Retinal pigment epithelial cell (primary cell): ENCODE results near the gene KLHL11.

ENCODE experiments used
- DNase-seq: peaks from one replicate; pipeline ENCODE4 v3.0.0-alpha.2; 2010; ENCODE audit warnings: low read depth
- H3K4me3 ChIP-seq: 2 replicates; pipeline ENCODE4 v1.5.1; 2011; ENCODE audit warnings: mild to moderate bottlenecking, low read length, control low read depth, moderate library complexity
- TF ChIP-seq, protein P1 (sequence below): conservative IDR thresholded peaks from 2 replicates; pipeline ENCODE4 v1.5.1; 2011; ENCODE audit warnings: low read depth, low read length, control low read depth, inconsistent platforms

KLHL11 gene

DNA sequence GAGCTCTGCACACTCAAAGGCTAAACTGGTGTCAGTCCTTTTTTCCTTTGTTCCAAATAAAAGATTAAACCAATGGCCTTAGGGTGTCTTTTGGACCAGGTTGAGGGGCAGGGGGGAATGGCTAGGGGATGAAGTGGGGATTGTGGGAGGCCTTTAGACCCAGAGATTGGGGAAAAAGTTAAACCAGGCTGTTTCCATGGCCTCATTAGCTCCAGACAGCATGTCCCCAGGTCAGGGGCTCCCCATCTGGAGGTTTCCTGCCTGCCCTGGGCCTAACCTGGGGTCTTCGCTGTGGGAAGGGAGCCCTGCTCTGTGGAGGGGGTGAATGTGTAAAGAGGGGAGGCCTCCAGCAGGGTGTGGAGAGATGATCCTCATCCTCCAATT, 42.1 kb downstream of the KLHL11 start:
- H3K4me3 ChIP-seq, result no peak overlapping the region
- no peak for DNase-seq
- TF ChIP-seq, protein P1, sequence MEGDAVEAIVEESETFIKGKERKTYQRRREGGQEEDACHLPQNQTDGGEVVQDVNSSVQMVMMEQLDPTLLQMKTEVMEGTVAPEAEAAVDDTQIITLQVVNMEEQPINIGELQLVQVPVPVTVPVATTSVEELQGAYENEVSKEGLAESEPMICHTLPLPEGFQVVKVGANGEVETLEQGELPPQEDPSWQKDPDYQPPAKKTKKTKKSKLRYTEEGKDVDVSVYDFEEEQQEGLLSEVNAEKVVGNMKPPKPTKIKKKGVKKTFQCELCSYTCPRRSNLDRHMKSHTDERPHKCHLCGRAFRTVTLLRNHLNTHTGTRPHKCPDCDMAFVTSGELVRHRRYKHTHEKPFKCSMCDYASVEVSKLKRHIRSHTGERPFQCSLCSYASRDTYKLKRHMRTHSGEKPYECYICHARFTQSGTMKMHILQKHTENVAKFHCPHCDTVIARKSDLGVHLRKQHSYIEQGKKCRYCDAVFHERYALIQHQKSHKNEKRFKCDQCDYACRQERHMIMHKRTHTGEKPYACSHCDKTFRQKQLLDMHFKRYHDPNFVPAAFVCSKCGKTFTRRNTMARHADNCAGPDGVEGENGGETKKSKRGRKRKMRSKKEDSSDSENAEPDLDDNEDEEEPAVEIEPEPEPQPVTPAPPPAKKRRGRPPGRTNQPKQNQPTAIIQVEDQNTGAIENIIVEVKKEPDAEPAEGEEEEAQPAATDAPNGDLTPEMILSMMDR, result no peak

DNA sequence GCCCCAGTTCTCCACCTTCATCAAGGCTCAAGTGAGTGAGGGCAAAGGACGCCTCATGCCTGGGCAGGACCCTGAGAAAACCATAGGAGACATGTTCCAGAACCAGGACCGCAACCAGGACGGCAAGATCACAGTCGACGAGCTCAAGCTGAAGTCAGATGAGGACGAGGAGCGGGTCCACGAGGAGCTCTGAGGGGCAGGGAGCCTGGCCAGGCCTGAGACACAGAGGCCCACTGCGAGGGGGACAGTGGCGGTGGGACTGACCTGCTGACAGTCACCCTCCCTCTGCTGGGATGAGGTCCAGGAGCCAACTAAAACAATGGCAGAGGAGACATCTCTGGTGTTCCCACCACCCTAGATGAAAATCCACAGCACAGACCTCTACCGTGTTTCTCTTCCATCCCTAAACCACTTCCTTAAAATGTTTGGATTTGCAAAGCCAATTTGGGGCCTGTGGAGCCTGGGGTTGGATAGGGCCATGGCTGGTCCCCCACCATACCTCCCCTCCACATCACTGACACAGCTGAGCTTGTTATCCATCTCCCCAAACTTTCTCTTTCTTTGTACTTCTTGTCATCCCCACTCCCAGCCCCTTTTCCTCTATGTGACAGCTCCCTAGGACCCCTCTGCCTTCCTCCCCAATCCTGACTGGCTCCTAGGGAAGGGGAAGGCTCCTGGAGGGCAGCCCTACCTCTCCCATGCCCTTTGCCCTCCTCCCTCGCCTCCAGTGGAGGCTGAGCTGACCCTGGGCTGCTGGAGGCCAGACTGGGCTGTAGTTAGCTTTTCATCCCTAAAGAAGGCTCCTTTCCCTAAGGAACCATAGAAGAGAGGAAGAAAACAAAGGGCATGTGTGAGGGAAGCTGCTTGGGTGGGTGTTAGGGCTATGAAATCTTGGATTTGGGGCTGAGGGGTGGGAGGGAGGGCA, 42.7 kb downstream of the KLHL11 start:
- no peak overlapping the region for H3K4me3 ChIP-seq
- TF ChIP-seq, protein P1, result no peak

DNA sequence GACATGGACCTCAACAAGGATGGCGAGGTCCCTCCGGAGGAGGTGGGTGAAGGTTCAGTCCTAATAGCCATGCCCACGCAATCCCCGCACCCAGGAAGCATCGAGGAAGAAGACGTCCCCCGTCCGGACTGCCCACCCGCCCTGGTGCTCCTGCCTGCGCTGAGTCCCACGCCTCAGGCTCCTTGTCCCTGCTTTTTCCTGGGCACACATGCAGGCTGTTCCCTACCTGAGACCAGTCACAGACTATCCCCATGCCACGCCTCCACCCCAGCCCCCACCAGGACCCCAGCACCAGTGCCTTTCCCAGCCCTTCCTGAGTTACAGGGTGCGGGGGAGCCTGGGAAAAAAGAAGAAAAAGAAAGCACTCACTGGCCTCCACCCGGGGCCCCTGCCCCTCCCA, 43.4 kb downstream of the KLHL11 start:
- TF ChIP-seq, protein P1, result no peak
- H3K4me3 ChIP-seq, result no peak overlapping the region
- no peak for DNase-seq

More for the DNA sequence above, 42.7 kb downstream of the KLHL11 start:
- no peak for DNase-seq

DNA sequence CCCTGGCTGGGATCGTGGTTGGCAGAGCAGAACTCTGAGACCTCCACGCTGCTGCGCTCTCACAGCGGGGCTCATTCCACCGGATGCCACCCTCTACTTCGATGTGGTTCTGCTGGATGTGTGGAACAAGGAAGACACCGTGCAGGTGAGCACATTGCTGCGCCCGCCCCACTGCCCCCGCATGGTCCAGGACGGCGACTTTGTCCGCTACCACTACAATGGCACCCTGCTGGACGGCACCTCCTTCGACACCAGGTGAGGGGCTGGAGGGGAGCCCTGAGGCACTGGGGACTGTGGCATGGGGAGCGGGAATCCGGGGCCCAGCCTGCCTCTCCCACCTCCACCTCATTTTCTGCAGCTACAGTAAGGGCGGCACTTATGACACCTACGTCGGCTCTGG, 47.2 kb downstream of the KLHL11 start:
- TF ChIP-seq, protein P1, result no peak
- DNase-seq, result no peak
- no peak overlapping the region for H3K4me3 ChIP-seq

DNA sequence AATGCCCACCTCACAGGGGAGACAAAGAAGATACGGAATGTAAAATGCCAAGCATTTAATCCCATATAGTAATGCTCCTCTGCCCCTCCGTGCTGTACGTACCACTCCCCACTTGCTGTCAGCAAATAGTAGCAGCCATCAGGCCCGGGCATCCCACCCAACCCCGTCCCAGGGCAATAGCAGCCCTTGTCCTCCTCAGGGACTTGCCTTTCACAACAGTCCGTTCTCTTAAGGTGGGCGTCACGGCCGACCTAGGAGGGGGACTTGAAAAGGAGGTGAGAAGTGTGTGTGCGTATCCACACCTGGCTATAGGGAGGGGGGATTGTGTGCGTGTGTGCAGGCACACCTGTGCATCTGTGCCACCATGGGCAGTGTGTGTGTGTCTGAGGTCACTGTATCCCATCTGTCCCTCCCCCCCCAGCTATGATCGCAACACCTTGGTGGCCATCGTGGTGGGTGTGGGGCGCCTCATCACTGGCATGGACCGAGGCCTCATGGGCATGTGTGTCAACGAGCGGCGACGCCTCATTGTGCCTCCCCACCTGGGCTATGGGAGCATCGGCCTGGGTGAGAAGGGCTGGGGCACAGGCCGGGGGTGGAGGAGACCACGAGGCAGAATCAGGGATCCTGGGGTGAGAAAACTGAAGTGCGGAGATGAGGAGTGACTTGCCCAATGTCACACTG, 48.4 kb downstream of the KLHL11 start:
- no peak for DNase-seq
- H3K4me3 ChIP-seq, result no peak overlapping the region
- TF ChIP-seq, protein P1, result no peak

DNA sequence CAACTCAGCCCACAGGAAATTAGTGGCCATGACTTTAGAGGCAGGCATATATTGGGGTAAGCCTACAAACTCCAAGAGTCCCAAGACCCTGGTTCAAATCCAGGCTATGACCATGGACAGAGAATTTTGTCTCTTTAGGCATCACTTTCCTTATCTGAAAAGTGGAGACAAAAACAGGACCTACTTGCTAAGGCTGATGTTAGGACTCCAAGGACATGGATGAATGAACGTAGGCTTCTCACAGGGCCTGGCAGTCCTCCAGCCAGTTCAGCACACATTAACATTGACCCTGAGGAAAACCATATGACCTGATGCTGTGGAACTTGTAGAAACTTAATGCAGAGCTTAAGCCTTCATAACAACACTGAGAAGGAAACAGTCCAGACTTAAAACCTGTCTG, 51.0 kb downstream of the KLHL11 start:
- DNase-seq, result peak; percentile 47
- TF ChIP-seq, protein P1, result no peak
- peak overlapping the region; percentile 63 for H3K4me3 ChIP-seq

DNA sequence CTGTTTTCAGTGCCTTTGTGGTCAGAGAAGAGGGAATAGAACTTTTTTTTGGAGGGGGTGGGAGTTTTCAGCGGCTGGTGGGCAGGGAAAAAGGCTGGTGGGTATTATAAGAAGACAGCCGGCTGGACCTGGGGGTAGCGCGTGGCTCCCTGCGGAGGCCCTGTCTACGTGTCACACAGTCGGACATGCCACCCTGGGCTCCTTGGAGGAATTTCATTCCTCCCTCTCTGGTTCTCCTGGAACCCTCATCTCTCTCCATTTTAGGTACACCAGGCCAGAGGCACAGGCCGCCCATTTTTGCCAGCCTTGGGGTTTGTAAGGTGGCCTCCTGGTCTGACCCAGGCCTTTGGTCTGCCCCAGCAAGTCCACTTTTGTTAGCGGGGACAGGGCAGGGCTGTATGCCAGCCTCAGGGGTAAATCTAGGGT, 51.5 kb downstream of the KLHL11 start:
- TF ChIP-seq, protein P1, result no peak
- H3K4me3 ChIP-seq, result peak overlapping the region; percentile 63
- no peak for DNase-seq
